GM18508 (cell line): ENCODE measurements around the gene TLE4.
"Not testable (repeated sequence)": the region's sequence is repeated elsewhere in the genome, so short reads cannot be mapped to it uniquely, and the experiment has no call there.

ENCODE experiments used
- ATAC-seq: cut with Tn5 transposase; IDR thresholded peaks from one replicate; pipeline ENCODE4 v1.9.1; 2021; ENCODE audit warnings: moderate number of reproducible peaks; ENCODE audit not compliant: insufficient read depth, unreplicated experiment

The TLE4 gene

DNA sequence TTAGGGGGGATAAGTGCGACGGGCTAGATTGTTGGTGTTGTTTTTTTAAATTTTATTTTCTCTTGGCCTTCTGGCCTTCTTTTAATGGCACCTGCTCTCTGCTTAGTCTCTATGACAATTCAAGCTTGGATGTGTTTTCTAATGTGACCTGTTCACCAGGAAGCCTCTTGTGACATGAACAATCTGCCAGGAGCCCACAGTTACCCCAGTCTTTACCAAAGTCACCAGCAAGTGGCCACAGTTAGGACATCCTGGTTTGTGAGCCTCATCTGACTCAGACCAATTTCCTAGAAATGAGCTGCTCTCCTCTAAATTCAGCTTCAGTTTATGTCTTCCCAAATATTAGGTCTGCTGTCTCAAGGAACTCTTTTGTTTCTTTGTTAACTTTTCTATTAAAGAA, 135.8 kb downstream of the TLE4 start:
- no peak for ATAC-seq

DNA sequence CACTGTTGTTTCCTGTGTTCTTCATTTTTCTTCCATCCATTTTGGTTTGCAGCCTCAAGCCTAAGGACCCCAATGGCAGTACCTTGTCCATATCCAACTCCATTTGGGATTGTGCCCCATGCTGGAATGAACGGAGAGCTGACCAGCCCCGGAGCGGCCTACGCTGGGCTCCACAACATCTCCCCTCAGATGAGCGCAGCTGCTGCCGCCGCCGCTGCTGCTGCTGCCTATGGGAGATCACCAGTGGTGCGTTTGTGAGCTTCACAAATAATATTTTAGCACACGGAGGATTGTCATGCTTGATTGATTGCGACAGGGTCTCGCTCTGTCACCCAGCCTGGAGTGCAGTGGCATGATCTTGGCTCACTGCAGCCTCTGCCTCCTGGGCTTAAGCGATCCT, 136.8 kb downstream of the TLE4 start:
- ATAC-seq: no peak

DNA sequence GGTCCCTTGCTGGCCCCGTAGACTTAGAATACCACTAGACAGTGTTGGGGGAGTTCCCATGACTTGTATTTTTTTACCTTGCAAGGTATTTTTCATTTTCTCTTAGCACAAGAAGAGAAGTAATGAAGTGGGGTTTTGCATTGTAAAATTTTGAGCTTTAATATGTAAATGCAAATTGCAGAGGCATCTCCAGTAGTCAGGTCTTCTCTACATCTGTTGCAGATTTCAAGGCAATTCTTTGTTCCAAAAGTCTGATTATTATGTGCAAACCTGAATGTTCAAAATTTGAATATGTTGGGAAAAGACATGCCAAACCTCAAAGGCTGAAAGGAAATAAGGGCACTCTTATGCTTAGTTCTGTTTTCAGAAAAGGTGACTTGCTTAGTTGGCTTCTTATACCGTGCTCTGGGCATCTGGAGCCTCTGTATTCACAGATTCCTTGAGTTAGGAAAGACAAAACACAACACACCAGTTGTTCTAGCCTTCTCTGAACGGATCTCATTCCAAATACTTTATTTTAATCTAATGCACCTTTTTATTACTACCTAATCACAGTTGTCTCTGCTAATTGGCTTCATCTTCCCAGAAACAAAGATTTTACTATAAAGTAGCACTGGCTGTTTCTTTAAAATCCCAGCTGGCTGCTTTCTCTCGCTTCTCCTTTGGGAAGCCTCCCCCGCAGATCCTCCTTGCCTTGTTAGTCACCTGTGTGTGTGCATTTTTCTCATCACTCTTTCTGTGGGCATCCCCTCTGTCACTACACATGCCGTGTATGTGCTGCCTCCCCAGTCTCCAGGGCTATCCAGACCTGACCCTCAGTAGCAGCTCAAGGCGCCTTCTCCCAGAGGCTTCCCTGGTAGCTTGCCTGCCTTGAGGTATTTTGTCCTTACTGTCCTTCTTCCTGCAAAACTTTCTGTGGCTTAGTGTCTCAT, 138.2 kb downstream of the TLE4 start:
- ATAC-seq: no peak

DNA sequence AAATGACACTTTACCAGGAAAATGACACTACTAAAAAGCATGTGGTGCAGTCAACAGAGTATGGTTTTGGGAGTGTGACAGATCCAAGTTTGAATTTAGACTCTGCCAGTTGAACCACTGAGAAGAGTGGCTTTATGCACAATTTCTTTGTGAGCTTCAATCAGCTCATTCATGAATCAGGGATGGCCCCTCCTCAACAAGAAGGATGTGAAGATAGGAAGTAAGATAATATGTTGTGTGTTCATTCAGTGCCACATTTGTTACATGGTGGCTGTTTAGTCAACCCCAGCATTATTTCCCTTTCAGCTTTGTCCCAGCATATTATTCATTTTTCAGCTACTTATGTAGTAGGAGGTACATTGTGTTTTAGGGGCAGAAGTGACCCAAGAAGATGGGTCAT, 140.1 kb downstream of the TLE4 start:
- no peak for ATAC-seq

DNA sequence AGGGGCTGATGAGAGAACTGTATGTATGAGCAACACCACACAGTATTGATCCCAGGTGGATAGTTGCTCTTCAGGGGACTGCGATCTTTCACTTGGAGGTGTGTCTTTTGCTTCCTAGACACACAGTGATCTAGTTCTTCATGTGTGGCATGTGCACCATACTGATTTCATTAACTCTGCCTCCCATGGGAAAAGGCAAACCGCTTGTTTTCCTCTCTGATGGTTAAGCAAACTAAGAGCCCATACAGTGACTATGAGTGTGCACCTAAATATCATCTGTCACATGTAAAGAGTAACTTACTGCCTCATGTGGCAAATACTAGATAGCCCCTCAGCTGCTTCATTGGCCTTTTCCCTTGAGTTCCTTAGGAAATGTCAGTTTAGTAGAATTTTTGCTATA, 147.3 kb downstream of the TLE4 start:
- ATAC-seq: no peak

DNA sequence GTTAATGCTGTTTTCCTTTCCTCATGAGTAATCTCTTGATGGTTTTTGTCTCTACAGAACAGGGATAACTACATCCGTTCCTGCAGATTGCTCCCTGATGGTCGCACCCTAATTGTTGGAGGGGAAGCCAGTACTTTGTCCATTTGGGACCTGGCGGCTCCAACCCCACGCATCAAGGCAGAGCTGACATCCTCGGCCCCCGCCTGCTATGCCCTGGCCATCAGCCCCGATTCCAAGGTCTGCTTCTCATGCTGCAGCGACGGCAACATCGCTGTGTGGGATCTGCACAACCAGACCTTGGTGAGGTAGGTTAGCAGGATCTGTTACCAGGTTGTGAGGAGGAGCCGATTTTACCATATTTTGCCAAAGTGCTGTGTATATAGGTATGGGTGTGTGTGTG, 148.2 kb downstream of the TLE4 start:
- no peak for ATAC-seq

DNA sequence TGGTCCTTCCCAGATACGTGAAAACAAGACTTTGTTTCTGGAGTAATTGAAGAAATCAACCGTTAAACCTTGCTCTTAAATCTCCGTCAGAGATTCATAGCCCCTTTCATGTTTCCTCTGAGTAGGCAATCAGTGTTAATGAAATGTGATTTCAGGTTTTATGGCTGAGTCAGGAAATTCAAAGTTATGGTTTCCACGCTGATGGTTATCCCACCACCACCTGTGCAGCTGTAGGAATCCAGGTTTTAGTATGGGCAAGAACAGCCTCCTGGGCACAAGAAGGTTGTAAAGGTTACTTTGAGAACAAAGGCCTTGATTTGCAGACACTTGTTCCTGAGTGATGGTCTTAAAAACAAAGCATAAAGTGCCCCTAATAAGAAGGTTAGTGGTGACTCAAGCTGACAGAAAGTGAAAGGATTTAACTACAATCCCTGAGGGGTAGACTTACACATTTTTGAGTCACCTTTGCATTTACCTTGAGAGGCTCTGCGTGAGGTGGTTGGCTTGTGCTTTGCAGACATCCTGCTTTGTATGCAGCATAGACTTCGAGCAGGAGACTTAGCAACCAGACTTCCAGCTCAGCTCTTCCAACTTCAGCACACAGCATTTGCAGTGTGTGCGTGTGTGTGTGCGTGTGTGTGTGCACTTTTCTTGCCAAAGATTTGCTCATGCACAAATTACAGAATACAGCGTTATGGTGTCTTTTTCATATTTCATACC, 159.6 kb downstream of the TLE4 start:
- peak; percentile 66 for ATAC-seq

DNA sequence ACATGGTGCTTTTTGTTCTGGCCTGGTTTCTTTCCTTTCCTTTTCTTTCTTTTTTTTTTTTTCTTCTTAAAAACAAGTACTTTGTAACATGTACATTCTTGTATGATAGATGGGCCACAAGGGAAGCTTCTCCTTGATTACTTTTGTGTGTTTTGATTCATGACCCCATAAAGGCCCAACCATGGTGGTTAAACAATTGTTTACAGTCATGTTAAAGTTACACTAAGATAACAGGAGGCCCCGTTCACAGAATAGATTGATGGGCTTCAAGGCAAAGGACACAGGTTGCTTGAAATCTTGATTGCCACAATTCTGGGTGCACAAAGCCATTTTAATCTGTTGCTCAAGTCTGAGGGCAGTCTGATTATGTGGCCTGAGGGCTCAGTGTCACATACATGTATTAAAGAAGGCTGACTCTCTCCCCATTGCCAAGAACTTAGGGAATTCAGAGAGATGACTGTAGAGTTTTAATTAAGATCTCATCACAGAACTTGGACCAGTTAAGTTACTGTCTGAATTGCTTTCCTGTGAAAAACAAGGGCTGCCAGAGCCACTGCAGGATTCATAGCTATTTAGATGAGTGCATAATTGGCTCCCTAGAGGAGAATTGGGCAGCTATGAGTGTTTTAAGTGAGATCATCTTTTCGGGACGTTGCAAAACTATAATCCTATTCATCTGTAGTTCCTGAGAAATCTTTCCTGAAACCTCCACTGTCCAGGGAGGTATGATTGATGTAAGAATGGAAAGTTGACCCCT, 163.4 kb downstream of the TLE4 start:
- no peak for ATAC-seq

DNA sequence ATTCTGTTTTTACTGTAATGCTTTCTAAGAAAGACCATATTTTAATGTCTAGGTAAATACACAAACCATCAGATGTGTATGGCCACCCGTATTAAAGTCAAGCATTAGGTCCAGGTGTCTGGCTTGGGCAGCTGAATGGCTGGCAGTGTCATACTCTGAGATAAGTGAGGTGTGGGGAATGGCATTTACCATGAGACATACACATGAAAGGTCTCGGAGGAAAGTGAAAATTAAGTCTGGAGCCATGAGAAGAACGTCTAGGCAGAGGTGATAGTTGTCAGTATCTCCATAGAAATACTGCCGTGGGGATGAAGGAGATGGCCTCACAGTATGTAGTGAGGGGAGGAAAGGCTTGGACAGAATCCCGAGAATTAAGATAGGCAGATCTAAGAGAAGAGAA, 164.3 kb downstream of the TLE4 start:
- ATAC-seq: no peak

DNA sequence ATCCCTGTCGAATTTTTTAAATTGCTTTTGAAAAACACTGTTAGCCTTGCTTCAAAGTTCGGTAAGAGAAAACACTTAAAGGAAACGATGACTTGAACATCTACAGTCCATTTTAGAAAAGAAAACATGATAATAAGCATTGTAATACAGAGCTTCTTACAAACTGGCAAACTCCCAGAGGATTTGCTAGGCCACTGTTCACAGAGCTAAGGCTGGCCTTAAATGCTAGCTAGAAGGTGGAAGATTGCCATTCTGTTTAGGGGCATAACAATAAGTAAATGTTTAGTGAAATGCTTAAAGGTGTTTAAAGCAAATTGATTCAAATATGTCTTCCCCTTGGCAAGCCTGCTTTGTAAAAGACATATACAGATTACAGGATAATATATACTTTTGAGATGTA, 169.6 kb downstream of the TLE4 start:
- ATAC-seq: no peak

DNA sequence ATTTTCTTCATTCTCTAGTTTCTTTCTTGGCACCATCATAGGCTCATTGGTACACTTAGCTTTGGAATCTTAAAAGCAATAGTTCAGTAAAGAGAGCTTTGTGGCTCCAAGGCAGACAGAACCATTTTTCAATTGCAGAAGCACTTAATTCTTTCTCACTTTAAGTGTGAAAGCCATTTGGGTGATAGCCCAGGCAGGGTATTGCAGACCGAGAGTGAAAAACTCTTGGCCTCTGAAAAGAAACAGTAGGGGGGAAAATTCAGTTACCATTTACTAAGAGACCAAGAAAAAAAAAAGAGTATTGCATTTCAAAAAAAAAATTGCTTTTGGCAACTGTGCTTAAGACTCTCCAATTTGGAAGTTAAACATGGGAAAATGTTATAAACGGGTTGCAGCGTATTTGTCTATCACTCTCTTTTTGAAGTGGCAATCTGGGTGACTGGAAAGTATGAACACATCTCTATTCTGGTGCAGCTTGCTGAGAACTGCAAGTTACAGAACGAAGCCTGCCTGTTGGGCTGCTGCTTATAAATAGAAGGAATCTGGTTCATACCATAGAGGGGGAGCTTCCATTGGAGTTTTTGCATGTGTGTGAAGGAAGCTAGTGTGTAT, 170.5 kb downstream of the TLE4 start:
- ATAC-seq: no peak

DNA sequence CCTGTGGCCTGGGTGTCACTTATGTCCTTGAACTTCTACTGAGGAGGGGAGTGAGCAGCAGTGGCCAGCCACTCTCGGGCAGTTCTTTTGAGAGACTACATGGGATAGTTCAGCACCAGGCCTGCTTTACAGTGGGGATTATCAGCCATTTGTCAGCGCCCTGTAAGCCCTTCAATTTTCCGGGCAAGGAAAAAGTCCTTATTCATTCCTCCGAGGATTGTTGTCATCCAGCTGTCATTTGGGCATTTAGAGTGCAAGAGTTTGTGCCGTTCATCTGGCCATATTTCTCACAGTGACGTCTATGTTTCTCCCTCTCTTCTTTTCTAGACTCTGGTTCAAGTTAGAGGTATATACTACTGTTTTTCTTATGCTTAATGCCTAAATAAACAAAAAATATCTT, 172.8 kb downstream of the TLE4 start:
- no peak for ATAC-seq

DNA sequence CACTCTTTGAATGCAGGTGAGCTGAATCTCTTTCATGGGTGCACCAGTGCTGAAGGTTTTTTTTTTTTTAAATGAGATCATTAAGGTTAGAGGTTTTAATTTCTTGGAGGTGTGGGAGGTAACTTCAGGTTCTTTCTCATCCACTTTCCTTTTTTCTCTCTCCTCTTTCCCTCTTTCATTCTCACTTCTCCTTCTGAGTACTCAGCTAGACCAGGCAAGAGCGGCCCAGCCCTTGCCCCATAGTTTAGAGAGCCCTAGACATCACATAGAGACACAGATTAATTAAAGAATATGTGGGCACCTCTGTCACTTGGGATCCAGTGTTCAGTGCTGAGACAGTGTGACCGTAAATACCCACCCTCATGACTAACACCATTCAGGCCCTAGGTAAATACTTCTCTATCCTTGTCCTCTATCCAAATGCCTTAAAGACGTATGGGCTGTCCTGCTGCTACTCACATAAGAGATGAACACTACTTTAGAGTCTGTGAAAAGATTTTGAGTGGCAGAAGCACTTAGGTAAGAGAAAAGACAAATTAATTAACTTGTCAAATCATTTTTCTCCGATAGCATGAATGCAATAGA, 174.1 kb downstream of the TLE4 start:
- ATAC-seq: no peak

DNA sequence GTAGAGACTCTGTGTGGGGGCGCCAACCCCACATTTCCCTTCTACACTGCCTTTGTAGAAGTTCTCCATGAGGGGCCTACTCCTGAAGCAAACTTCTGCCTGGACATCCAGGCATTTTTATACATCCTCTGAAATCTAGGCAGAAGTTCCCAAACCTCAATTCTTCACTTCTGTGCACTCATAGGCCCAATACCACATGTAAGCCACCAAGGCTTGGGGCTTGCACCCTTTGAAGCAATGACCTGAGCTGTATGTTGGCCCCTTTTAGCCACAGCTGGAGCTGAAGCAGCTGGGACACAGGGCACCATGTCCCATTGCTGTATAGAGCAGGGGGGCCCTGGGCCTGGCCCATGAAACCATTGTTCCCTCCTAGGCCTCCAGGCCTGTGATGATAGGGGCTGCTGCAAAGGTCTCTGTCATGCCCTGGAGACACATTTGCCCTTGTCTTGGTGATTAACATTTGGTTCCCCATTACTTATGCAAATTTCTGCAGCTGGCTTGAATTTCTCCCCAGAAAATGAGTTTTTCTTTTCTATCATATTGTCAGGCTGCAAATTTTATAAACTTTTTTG, 180.2 kb downstream of the TLE4 start:
- not testable (repeated sequence) for ATAC-seq

DNA sequence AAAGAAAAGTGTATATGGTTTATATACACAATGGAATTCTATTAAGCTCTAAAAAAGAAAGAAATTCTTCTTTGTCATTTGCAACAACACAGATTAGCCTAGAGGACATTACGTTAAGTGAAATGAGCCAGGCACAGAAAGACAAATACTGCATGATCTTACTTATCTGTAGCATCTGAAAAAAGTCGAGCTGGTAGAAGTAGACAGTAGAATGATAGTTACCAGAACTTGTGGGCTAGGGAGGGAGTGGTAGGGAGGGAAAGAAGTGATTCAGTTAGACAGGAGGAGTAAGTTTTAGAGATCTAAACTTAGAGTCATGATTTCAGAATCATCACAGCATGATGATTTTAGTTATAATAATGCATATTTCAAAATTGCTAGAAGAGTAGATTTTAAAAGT, 184.6 kb downstream of the TLE4 start:
- no peak for ATAC-seq

DNA sequence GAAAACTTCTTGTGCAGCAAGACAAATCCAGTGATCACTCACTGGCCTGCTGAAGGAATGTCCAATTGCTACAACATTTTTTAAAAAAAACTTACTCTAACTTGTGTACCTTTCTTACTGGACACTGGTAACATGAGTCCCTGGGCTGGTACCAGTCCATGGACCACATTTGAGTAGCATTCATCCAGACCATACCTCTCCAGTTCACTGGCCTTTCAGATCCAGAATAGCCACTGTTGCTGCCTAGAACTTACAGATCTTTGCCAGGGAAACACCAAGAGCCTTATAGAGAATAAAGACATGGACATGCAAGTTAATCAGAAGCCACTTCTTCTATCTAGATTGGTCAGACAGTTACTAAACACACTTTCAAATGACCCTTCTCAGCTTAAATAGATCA, 185.3 kb downstream of the TLE4 start:
- ATAC-seq: no peak

DNA sequence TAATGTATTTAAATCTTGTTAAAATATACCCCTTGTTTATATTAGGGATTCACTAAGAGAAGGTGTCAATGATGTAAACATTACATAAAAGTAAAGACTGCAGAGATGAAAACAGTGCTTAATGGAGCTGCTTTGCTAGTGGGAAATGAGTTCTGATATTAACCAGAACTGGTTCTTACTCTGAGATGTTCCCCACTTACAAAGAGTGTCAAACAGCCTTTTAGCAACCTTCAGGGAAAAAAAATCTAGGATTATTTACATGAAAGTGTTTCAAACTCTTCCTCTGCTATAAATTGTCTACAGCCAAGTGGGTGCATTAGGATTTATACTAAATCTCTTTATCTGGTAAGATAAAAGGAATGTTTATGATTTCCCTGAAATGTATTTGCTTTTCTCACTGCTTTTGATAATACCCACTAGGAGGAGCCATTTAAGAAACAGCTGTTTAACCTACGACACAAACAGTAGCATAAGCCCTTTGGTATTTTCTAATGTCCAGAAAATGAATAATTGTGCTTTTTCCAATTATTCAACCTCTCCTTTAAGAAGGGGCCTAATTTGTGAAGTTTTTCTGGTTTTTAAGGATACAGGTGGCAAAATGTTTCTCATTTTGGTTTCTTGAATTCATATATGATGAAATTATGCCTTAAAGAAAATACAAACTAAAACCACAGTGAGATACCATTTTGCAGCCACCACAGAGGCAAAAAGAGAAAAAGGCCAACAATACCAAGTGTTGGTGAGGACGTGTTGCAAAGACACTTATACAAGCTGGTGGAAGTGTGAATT, 186.3 kb downstream of the TLE4 start:
- ATAC-seq: no peak

DNA sequence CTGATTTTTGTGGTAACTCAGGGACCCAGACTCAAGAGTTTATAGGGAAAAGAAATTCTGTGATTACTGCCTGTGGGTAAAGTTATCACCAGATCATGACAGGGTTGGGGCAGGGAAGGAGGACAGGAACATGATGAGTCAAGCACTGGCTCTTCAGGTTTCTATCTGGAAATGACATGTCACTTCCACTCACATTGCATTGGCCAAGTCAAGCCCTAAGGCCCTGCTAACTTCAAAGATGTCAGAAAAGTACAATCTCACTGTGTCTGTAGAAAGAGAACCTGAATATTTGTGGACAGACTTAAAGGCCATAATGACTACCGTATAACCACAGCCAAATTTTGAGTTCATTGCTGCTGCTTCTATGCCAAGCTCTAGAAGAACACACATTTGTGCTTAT, 187.7 kb downstream of the TLE4 start:
- ATAC-seq: no peak

DNA sequence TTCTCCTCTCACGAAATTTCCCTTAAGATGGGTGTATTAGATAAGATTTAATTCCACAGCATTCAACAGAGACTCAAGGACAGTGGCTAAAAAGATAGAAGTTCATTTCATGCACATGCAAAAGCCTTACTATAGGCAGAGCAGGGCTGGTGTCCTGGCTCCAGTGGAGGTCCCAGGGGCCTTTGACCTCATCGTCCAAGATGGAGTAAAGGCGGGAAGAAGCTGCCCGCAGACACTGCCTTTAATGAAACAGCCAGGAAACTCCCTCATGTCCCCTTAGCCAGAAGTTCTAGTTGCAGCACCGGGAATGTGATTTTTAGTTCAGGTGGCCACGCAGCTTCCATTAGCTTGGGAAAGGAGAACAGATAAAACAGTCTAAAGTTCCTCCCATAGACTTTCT, 190.3 kb downstream of the TLE4 start:
- ATAC-seq: no peak
